Tibial nerve (tissue), 4 donors: ENCODE data around the gene CDK16. TPM values are rescaled to one million over a fixed set of nuclear protein-coding genes. Genes with fewer than 3 reads are reported as not detected.

Source experiments
- DNase-seq, 2 donors: peaks; one replicate each; pipeline ENCODE4 v3.0.0-alpha.2; 2019; ENCODE audit warnings: low spot score in 2 of 2
- H3K27ac ChIP-seq, 4 donors: fragments of 200-600 bp; sonication (generic) in 3 of 4; one replicate each; pipeline ENCODE4 v1.5.1; 2017 to 2019; ENCODE audit warnings: mild to moderate bottlenecking in 1 of 4
- H3K27me3 ChIP-seq, 2 donors: fragments of 200-600 bp; sonication (generic) in 1 of 2; one replicate each; pipeline versions ENCODE4 v1.5.1 to v1.6.0; 2017 to 2019
- H3K36me3 ChIP-seq, 3 donors: fragments of 200-600 bp; sonication (generic); one replicate each; pipeline ENCODE4 v1.5.1; 2018 to 2019
- H3K4me1 ChIP-seq, 4 donors: fragments of 200-600 bp; sonication (generic) in 3 of 4; one replicate each; pipeline ENCODE4 v1.5.1; 2017 to 2019
- H3K4me3 ChIP-seq, 4 donors: fragments of 200-600 bp; sonication (generic) in 3 of 4; one replicate each; pipeline ENCODE4 v1.5.1; 2017 to 2019; ENCODE audit warnings: mild to moderate bottlenecking in 1 of 4, moderate library complexity in 1 of 4
- H3K9me3 ChIP-seq, 4 donors: fragments of 200-600 bp; sonication (generic) in 3 of 4; one replicate each; pipeline ENCODE4 v1.5.1; 2017 to 2019
- CTCF ChIP-seq, 5 experiments: fragments of 200-600 bp in 3 of 5; fragments of 450-650 bp in 2 of 5; sonication (generic) in 3 of 5; IDR thresholded peaks; one replicate each; pipeline ENCODE4 v1.5.1; 2016 to 2019; ENCODE audit warnings: antibody characterized with exemption in 5 of 5, mild to moderate bottlenecking in 3 of 5, moderate library complexity in 2 of 5
- EP300 ChIP-seq, 2 donors: sonication (generic); formaldehyde crosslinking; IDR thresholded peaks; one replicate each; pipeline ENCODE4 v1.6.1; 2017; ENCODE audit warnings: antibody characterized with exemption in 2 of 2, mild to moderate bottlenecking in 1 of 2
- POLR2A ChIP-seq, 2 donors: fragments of 450-650 bp; IDR thresholded peaks; one replicate each; pipeline ENCODE4 v1.6.1; 2017; ENCODE audit warnings: antibody characterized with exemption in 2 of 2, mild to moderate bottlenecking in 2 of 2, moderate library complexity in 2 of 2
- WGBS, 2 donors: methylation state at CpG; one replicate each; pipeline ENCODE4 v1.1.5; 2018; 5-methylcytosine and 5-hydroxymethylcytosine counted together
- total RNA-seq, 4 donors: library from RNA; depleted of rRNA; stranded (reverse); fragments of >200 nt; gene quantifications; one replicate each; pipeline ENCODE4 v1.1.0, GENCODE V29; 2016

Gene CDK16
- total RNA-seq, 4 donors from 2014 or later: 64.9 to 94.2 (median 84.5) TPM

DNA sequence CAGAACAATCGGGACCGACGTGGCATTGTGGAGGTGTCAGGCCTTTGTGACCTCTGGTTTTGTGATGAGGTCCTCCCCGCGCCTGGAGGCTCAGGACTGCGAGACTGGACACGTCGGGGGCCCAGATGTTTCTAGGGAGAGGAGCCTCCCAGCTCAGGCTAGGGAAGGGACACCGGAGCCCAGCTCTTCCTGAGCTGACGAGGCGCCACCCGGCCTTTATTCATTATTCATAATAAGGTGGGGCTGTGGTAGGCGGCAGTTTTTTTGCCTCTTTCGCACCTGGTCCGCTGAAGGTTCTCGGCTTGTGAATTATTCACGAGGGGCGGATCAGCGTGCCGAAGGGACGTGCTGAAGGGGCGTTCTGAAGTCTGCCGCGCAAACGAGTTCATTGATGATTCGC is 27.1 kb upstream of the CDK16 start:
- 2 to 38% methylated on average over 18 to 26 of the region's 26 CpGs for WGBS, 2 donors
- peak overlapping the region; percentile 33 to 61 (median 48) for H3K4me3 ChIP-seq
- peaks cover 0 to 11% (median 0%) of the 10 kb centered on the region in 3 donors for H3K36me3 ChIP-seq
- DNase-seq: no peak
- peaks cover 0 to 8% of the 10 kb centered on the region in 2 donors for H3K27me3 ChIP-seq
- H3K27ac ChIP-seq: peak overlapping the region in 2 of 4 donors; percentile 70 to 77
- no peaks in the 10 kb centered on the region for H3K9me3 ChIP-seq
- TF ChIP-seq CTCF (IDR thresholded peaks at IDR 0.05) (no peak), EP300 (IDR thresholded peaks at IDR 0.05) (no peak), POLR2A (IDR thresholded peaks at IDR 0.05) (no peak)
- H3K4me1 ChIP-seq: peaks cover 0 to 38% (median 15%) of the 10 kb centered on the region in 4 donors

- WGBS, 2 donors: 72% methylated on average over 15 to 16 of the region's 16 CpGs
- Histone ChIP-seq H3K4me1 (peaks cover 0 to 44% (median 19%) of the 10 kb centered on the region in 4 donors), H3K27me3 (peaks cover 0 to 8% of the 10 kb centered on the region in 2 donors), H3K9me3 (no peaks in the 10 kb centered on the region), H3K36me3 (peaks cover 0 to 5% (median 0%) of the 10 kb centered on the region in 3 donors), H3K27ac (peak overlapping the region in 1 of 4 donors; percentile 70), H3K4me3 (peak overlapping the region in 1 of 4 donors; percentile 61)
- no peak for DNase-seq
- TF ChIP-seq EP300 (IDR thresholded peaks at IDR 0.05) (no peak), CTCF (IDR thresholded peaks at IDR 0.05) (no peak), POLR2A (IDR thresholded peaks at IDR 0.05) (no peak)
Observed at GRCh38 chrX:47191806-47192401, 26.6 kb upstream of the CDK16 start.

DNA sequence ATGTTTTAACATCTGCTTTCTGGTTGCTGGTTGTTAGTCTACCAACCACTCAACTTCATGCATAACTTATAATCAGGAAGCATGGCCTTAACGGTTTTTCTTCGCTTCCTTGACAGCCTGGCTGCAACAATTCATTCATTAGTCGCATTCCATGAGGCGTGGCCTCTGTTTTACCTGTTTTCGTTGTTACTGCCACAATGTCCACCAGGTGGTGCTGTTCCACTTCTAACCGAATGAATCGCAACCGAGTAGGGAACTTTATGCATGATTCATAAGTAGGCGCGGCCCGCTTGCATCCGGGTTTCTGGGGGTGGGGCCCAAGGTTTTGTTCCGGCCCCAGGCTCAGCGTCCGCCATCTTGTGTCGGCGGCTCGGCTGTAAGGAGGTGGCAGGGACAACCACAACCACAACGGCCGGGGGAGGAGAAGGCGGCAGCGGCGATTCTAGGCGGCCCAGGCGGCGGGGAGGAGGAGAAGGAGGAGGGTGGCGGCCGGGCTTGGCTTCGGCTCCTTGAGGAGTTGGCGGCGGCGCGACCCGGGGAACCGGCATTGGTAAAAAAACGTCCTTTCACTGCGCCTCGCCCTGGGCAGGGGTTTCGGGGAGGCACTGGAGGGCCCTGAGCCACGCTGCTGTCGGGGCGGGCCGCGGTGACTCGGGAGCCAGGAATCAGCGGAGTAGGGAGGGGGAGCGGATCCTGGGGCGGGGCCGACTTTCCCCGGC is 24.8 kb upstream of the CDK16 start, which contains the start of gene UBA1:
TSS of gene UBA1 (plus strand) at position 355 of the 719 bp plus-strand sequence. CDS start 4,974 bp downstream, outside the sequence.
- TF ChIP-seq CTCF (IDR thresholded peaks at IDR 0.05) (peak; percentile 51 to 96 (median 83)), POLR2A (IDR thresholded peaks at IDR 0.05) (peak; percentile 72 to 90), EP300 (IDR thresholded peaks at IDR 0.05) (peak; percentile 75 to 92)
- Histone ChIP-seq H3K36me3 (peaks cover 0 to 4% (median 0%) of the 10 kb centered on the region in 3 donors), H3K4me3 (peak within 1 kb of the TSS; percentile 72 to 83 (median 78)), H3K4me1 (peaks cover 0 to 60% (median 22%) of the 10 kb centered on the region in 4 donors), H3K27ac (peak within 1 kb of the TSS; percentile 86 to 98 (median 97)), H3K27me3 (peaks cover 0 to 3% of the 10 kb centered on the region in 2 donors), H3K9me3 (no peaks in the 10 kb centered on the region)
- WGBS, 2 donors: 0 to 1% methylated on average over 8 to 47 of the region's 50 CpGs
- DNase-seq: peak; percentile 85 to 95

DNA sequence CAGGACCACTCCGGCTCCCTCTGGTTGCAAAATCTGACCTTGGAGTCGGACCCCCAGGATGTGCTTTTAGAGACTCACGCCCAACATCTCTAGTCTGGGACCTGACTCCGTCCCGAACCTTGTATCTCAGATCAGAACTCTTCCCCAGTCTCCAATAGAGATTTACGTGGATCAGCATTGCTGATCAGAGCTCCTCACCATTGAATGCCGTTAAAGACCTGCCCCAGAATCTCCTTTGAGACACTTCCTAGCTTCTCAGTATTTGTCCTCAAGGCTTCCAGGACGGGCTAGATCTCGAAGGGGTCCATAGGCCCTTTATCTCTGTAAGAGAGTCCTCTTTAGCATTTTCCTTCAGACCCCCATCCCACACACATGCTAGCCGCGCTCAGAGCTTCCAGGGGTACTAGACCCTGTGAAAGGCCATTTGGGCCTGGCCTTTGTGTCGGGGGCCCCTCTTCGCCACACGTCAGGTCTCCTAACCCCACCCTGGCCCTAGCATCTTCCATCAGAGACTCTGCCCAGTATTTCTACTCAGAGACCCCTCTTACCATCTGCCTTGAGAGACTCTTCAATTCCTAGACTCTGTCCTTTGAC is 24.2 kb upstream of the CDK16 start:
- DNase-seq: no peak
- Histone ChIP-seq H3K27me3 (peaks cover 0 to 3% of the 10 kb centered on the region in 2 donors), H3K9me3 (no peaks in the 10 kb centered on the region), H3K36me3 (peaks cover 2 to 11% (median 6%) of the 10 kb centered on the region in 3 donors), H3K27ac (peak overlapping the region; percentile 86 to 98 (median 97)), H3K4me3 (peak overlapping the region; percentile 72 to 83 (median 78)), H3K4me1 (peaks cover 0 to 60% (median 22%) of the 10 kb centered on the region in 4 donors)
- WGBS, 2 donors: 4 to 10% methylated on average over 6 to 14 of the region's 14 CpGs
- no peak for TF ChIP-seq CTCF (IDR thresholded peaks at IDR 0.05)
- no peak for TF ChIP-seq EP300 (IDR thresholded peaks at IDR 0.05)
- TF ChIP-seq POLR2A (IDR thresholded peaks at IDR 0.05): no peak
